Skin of body (tissue), 2 donors: ENCODE measurements around the gene CBLC. TPM values are rescaled to one million over a fixed set of nuclear protein-coding genes. Genes with fewer than 3 reads are reported as not detected.
A peak's percentile ranks its signal among the peaks of the same experiment; 100 is the strongest.

Experiments used
- DNase-seq: peaks from one replicate; lab custom pipeline; 2025; lab: John Stamatoyannopoulos, UW
- total RNA-seq: library from RNA; depleted of rRNA; stranded (reverse); fragments of >200 nt; gene quantifications from one replicate; pipeline ENCODE4 v1.2.3, GENCODE V29; 2014

CBLC gene
- total RNA-seq, 1 donor from 2014 or later: 12.5 TPM

DNA sequence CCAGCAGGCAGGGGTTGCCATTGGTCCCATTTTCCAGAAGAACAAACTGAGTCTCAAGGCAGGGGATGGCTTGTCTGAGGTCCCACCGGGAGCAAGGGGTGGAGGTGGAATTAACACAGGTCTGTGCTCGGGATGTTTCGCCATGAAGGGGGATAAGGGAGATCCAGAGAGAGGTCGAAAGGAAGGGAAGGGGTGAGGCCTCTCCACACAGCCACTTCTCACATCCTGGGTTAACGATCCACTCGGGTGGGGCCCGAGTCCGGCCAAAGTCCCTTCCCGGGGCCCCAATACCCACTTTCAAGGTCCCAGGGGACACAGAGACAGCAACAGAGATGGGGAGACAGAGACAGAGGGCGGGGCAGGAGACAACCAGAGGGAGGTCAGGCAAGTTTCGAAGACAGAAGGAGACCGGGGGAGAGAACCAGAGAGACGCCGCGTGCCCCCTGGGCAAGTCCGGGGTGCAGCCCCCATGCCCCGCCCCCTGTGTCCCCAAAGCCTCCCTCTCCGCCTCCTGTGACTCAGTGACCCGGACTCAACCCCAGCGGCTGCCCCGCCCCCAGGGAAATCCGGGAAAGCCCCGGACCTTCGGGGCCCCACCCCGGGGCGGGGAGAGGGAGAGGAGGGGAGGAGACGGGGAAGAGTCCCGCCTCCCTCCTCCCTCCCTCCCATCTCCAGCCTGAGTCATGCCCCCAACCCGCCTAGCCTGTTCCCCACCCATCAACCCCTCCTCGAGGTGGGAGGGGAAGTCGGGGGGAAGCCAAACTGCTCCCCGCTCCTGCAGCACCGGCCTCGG lies 30.5 kb upstream of the CBLC start:
- DNase-seq: peak; percentile 89

DNA sequence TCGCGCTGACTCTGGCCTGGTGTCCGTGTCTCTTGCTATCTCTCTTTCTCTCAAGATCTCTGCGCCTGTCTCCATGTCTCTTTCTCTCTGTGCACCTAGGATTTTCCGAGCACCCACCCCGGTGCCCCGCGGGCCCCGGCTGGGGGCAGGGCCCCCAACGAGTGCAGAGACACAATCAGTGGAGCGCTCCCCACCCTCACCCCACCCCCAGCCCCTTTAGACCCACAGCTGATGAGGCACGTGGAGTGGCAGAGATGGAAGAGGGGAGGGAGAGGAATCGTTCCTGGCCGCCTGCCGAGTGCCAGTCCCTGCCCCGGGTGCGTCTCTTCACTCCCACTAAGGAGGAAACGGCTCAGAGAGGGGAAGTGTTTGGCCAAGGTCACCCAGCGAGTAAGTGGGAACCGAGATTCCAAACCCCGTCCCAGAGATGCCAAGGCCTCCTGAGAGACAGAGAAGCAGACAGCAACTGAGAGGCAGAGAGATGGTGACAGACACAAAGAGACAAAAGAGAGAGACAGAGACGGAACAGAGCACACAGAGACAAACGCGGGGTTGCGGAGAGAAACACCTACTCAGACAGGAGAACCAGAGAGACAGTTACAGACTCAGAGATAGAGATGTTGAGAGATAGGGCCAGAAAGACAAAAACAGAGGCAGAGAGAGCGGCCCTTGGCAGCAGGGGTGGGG lies 29.8 kb upstream of the CBLC start:
- peak; percentile 71 for DNase-seq

DNA sequence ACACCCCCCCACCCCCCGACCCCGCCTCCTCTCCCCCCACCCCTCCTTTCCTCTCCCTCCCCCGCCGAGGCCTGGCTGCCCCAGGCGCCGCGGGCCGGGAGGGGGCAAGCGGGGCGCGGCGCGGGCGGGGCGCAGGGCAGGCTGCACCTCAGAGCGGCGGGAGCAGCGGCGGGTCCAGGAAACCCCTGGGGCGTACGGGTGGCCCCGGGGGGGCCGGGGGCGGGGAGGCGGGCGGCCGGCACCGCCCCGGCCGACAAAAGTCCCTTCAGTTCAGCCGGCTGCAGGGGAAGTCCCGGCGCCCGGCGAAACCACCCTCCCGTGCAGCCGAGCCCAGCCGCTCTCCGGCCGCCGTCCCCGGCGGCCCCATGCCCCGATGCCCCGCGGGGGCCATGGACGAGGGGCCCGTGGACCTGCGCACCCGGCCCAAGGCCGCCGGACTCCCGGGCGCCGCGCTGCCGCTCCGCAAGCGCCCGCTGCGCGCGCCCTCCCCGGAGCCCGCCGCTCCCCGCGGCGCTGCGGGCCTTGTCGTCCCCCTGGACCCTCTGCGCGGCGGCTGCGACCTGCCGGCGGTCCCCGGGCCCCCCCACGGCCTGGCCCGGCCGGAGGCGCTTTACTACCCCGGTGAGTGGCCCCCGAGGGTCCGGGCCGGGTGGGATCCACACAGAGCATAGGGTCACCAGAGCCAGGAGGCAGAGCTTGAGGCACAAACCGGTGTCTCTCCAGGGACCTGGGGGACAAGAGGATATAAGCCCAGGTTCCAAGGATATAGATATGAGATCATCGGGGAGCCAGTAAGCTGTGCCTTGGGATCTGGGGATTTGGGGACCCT lies 29.1 kb upstream of the CBLC start, which contains the start of gene BCL3:
Gene BCL3 (plus strand): TSS at position 283 of the 829 bp plus-strand sequence. CDS start 83 bp downstream, at position 366.
- no peak for DNase-seq

DNA sequence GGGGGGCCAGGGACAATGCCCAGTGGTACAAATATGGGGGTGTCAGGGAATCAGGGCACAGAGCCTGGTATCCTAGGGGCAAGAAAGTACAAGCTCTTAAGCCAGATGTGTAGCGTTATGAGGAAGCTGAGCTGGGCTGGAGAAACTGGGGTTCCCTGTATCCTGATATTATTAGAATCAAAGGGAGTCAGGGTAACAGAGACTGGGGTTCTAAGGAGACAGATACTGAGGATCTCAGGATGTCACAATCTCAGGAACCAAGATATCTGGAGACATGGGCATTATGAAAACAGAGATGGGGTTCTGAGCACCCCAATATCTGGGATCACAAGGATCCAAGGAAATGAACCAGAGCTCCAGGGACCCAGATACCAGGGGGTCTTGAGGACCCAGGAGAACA lies 28.4 kb upstream of the CBLC start:
- DNase-seq: no peak

GRCh38 chr19:44749994-44750393 lies 27.7 kb upstream of the CBLC start:
- no peak for DNase-seq

DNA sequence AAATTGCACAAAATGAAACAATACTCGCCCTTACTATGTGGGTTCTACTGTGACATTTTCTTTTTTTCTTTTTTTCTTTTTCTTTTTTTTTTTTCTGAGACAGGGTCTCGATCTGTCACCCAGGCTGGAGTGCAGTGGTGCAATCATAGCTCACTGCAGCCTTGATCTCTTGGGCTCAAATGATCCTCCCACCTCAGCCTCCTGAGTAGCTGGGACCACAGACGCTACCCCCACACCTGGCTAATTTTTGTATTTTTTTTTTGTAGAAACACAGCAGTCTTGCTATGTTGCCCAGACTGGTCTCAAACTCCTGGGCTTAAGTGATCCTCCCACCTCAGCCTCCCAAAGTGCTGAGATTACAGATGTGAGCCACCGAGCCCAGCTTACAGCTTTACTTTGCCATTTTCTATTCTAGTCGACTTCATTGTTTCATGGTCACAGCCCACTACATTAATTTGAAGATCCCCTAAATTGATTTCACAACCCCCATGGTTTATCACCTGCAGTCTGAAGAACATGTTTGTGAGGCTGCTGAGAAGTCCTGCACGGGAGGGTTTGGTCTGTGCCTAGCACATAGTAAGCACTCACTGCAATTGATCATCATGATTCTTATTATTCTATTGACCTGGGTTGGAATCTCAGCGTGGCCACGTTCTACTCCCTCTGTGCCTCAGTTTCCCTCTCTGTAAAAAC lies 25.4 kb upstream of the CBLC start:
- DNase-seq: no peak

DNA sequence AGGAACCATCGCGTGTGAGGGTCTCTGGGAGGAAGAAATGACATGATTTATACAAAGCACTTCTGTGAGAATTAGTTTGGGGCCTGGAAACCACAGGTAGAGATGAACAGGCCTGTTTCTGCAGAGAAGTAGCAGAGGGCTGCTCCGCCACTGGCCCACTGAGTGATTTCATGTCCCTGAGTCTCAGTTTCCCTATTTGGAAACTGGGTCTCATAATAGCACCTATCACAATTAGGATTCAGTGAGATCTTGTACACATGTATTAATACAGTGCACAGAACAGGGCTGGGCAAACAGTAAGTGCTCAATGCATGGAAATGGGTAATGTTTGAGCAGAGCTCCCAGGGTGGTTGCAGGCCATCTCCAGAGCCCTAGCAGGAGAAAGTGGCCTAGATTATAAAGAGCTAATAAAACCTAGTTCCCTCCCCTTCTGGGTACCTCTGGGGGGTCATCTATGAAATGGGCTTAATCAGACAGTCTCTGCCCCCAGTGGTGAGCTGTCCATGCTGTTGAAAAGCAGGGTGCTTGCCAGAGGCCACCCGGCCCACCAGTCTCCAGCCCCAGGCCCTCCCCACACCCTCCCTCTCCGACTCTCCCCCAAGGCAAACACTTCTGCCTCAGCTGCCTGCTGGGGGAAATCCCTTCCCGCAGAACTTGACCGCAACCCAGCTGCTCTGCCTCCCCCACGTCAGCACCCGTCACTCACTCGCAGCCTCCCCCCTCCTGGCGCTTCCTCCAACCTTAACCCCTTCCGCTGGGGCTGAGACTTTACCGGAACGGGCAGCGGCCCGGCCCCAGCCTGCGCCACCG lies 24.7 kb upstream of the CBLC start:
- peak; percentile 78 for DNase-seq

GRCh38 chr19:44753626-44753931 lies 24.1 kb upstream of the CBLC start:
- no peak for DNase-seq

DNA sequence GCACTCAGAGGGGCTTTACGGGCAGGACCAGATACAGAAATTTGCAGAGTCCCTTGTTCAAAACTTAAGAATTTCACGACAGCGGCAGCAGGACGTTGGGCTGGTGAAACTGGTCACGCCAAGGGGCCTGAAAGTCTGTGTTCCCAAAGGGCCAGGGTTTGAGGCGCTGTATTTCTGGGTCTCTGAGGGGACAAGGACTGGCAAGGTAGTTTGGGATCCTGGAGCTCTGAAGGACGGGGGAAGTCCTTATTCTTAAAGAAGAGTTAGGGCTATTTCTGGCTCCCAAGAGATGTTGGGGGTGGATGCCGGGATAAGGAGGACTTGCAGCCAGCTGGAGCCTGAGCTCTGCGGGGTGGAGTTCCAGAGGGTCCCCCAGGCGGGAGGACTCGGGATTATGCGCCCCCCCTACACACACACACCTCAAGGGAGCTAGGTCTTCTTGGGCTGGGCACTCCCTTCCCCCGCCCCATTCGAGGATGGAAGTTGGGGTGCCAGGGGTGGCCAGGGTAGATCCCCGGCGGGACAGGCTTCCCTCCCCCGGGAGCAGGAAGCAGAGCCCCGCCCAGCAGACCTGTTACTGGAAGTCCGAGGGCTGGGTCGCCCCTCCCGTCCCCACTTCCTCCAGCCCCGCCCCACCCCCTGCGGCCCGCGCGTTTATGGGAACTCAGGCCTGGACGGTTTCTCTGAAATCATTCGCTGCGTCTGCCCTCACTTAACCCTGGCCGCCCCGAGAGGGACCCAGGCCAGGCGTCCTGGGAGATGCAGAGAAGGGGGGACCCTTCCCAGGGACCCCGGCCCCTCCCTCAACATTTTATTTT lies 23.5 kb upstream of the CBLC start:
- DNase-seq: no peak

GRCh38 chr19:44754750-44755080 lies 23.0 kb upstream of the CBLC start:
- no peak for DNase-seq

- DNase-seq: no peak
Observed at GRCh38 chr19:44755219-44755618, 22.5 kb upstream of the CBLC start.

- DNase-seq: no peak
Observed at GRCh38 chr19:44756089-44756562, 21.6 kb upstream of the CBLC start.

DNA sequence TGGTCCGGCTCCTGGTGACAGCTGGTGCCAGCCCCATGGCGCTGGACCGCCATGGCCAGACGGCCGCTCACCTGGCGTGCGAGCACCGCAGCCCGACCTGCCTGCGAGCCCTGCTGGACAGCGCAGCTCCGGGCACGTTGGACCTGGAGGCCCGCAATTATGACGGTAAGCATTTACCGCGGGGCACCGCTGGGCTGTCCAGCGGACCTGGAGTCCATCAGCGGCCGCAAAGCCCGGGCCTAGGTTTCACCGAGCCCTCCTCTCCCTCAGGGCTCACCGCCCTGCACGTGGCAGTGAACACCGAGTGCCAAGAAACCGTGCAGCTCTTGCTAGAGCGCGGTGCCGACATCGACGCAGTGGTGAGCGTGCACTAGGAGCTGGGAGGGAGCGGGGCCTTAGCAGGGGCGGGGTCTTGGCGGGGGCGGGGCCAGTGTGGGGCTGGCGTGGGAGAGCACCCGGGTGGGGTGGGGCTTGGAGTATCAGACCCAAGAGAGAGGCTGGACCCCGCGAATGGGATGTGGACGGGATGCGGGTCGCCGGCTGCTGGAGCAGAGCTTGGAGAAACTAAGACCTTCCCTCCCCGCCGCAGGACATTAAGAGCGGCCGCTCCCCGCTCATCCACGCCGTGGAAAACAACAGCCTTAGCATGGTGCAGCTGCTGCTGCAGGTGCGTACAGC lies 20.5 kb upstream of the CBLC start:
- DNase-seq: no peak

DNA sequence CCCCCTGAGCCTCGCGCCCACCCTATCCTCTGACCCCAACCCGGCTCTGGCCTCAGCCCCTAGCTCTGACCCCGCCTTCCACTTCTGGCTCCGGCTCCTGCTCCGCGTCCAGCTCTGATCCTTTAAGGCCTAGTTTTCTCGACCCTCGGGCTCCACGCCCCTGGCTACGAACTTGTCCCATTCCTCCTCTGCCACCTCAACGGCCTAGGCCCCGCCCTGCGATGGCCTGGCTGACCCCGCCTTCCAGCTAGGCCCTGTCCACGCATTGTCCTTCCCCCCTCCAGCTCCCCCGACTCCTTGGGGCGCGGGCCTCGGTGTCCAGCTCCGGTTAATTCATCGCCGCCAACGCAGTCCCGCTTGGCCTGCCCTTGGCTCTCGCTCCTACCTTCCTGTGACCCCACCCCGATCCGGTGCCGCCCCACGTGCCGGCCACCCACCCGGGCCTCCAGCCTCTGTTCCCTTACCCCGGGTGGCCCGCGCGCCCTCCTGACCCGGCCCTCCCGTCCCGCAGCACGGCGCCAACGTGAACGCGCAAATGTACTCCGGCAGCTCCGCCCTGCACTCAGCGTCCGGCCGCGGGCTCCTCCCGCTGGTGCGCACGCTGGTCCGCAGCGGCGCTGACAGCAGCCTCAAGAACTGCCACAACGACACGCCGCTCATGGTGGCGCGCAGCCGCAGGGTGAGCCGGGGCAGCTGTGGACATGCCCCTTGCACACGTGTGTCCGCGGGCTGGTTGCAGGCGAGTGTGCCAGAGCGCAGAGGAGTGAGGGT lies 19.8 kb upstream of the CBLC start:
- peak; percentile 35 for DNase-seq

GRCh38 chr19:44758596-44758995 lies 19.1 kb upstream of the CBLC start:
- no peak for DNase-seq

GRCh38 chr19:44759083-44759804 lies 18.4 kb upstream of the CBLC start:
- DNase-seq: no peak

- DNase-seq: no peak
Observed at GRCh38 chr19:44762038-44762437, 15.7 kb upstream of the CBLC start.
